Measurements from ENCODE around the gene IL4R.

DNA sequence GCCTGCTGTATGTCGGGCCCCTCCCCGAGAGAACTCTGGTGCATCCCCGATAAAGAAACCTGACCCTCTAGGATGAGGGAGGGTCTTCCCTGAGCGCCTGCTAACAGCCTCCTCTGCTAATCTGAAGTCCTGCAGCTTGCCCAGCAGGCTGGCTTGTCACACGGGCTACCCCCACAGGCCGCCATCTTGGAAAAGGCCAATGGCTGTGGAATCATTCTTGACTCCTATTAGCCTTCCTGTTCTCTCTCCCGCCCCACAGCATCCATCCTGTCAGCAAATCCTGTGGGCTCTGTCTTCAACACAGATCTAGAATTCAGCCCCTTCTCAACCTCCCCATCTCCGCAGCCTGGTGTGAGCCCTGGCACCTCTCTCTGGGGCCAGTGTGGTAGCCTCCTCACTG, 12.0 kb downstream of the IL4R start:
- TF ChIP-seq, protein P1, sequence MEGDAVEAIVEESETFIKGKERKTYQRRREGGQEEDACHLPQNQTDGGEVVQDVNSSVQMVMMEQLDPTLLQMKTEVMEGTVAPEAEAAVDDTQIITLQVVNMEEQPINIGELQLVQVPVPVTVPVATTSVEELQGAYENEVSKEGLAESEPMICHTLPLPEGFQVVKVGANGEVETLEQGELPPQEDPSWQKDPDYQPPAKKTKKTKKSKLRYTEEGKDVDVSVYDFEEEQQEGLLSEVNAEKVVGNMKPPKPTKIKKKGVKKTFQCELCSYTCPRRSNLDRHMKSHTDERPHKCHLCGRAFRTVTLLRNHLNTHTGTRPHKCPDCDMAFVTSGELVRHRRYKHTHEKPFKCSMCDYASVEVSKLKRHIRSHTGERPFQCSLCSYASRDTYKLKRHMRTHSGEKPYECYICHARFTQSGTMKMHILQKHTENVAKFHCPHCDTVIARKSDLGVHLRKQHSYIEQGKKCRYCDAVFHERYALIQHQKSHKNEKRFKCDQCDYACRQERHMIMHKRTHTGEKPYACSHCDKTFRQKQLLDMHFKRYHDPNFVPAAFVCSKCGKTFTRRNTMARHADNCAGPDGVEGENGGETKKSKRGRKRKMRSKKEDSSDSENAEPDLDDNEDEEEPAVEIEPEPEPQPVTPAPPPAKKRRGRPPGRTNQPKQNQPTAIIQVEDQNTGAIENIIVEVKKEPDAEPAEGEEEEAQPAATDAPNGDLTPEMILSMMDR (IDR thresholded peaks at IDR 0.05; ENCODE audit: low read depth, low read length, poor library complexity, severe bottlenecking): no peak
- TF ChIP-seq EZH2phosphoT487 (IDR thresholded peaks at IDR 0.05; ENCODE audit: borderline replicate concordance, low read length): no peak

Data from DOHH2 (cell line).